GM12873 (cell line): Measurements from ENCODE around the gene SCN9A.

Experiments used
- TF ChIP-seq, protein P1 (sequence below): IDR thresholded peaks from 2 replicates; pipeline ENCODE4 v1.5.1; 2012; ENCODE audit warnings: low read depth, mild to moderate bottlenecking, moderate library complexity, low read length, control low read depth; ENCODE audit not compliant: insufficient read depth; ENCODE audit errors: missing control alignments

The SCN9A gene

GRCh38 chr2:166373951-166374350, 1.8 kb downstream of the SCN9A start:
- TF ChIP-seq, protein P1, sequence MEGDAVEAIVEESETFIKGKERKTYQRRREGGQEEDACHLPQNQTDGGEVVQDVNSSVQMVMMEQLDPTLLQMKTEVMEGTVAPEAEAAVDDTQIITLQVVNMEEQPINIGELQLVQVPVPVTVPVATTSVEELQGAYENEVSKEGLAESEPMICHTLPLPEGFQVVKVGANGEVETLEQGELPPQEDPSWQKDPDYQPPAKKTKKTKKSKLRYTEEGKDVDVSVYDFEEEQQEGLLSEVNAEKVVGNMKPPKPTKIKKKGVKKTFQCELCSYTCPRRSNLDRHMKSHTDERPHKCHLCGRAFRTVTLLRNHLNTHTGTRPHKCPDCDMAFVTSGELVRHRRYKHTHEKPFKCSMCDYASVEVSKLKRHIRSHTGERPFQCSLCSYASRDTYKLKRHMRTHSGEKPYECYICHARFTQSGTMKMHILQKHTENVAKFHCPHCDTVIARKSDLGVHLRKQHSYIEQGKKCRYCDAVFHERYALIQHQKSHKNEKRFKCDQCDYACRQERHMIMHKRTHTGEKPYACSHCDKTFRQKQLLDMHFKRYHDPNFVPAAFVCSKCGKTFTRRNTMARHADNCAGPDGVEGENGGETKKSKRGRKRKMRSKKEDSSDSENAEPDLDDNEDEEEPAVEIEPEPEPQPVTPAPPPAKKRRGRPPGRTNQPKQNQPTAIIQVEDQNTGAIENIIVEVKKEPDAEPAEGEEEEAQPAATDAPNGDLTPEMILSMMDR, result no peak

DNA sequence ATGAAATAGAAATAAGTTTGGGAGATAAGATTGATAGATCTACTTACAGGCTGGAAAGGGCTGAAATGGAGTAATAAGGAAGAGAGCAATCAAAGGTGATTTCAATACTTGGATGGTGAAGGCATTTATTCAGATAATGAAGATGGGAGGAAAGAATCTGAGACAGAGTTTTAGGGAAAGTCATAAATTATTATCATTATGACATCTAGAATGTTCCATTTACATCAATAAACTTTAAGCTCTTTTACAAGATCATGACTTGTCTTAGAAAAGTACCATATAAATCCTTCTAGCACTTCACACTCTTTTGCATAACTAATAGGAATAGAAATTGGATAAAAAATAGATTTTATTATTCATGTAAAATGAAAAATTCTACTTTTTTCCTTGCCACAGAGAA, 2.2 kb downstream of the SCN9A start:
- TF ChIP-seq, protein P1, result no peak

GRCh38 chr2:166373105-166373504, 2.6 kb downstream of the SCN9A start:
- TF ChIP-seq, protein P1, result no peak

DNA sequence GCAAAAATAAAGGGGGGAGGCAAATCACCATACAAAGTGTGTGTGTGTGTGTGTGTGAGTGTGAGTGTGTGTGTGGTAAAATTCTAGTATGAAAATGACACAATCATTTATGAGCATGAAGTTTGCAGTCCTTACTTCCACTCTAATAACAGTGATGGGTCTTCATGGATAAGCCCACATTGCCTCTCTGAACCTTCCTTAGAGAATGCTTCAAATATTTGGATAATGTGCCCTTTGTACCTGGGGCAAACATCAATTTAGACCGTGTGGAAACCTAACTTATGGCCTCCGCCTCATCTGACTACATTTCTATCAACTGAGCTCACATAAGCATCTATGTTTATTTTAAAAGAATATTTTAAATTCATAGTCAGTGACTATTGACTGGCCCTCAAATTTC, 3.7 kb downstream of the SCN9A start:
- TF ChIP-seq, protein P1, result no peak

GRCh38 chr2:166365803-166366420, 9.8 kb downstream of the SCN9A start:
- TF ChIP-seq, protein P1, result no peak

GRCh38 chr2:166365239-166365638, 10.5 kb downstream of the SCN9A start:
- TF ChIP-seq, protein P1, result no peak

- TF ChIP-seq, protein P1, result no peak
Measured at GRCh38 chr2:166364476-166365161, 11.1 kb downstream of the SCN9A start.
